ENCODE measurements around the gene ANXA11. TPM values are rescaled to one million over a fixed set of nuclear protein-coding genes. Genes with fewer than 3 reads are reported as not detected.
A peak's percentile ranks its signal among the peaks of the same experiment; 100 is the strongest.

ANXA11 gene
- total RNA-seq, 1 donor from 2014 or later: 122 TPM

GRCh38 chr10:80154978-80155695, 50.2 kb downstream of the ANXA11 start:
- Histone ChIP-seq H3K79me2 (ENCODE audit: insufficient read depth, low read length) (no peaks in the 10 kb centered on the region), H3K4me2 (ENCODE audit: low read length) (peak overlapping the region; percentile 64), H3K27ac (ENCODE audit: low read depth, low read length) (peak overlapping the region; percentile 82), H3K4me3 (ENCODE audit: insufficient read depth, low read depth, low read length) (peak overlapping the region; percentile 3), H4K20me1 (ENCODE audit: insufficient read depth, low read length) (peaks cover 13% of the 10 kb centered on the region), H2AFZ (ENCODE audit: low read depth, low read length) (no peak overlapping the region), H3K36me3 (ENCODE audit: insufficient read depth, low read length) (peaks cover 23% of the 10 kb centered on the region), H3K9me3 (ENCODE audit: insufficient read depth, low read depth, low read length) (no peaks in the 10 kb centered on the region), H3K4me1 (ENCODE audit: insufficient read depth, low read length) (peaks cover 48% of the 10 kb centered on the region), H3K27me3 (ENCODE audit: insufficient read depth, low read length) (no peaks in the 10 kb centered on the region), H3K9ac (ENCODE audit: low read length) (peak overlapping the region; percentile 68)
- Mint-ChIP-seq H3K36me3 (ENCODE audit: low read depth, unreplicated experiment) (peaks cover 38% of the 10 kb centered on the region), H3K27me3 (ENCODE audit: low read depth, unreplicated experiment) (no peaks in the 10 kb centered on the region), H3K4me1 (ENCODE audit: low read depth, unreplicated experiment) (peaks cover 52% of the 10 kb centered on the region), H3K4me3 (ENCODE audit: unreplicated experiment) (peak overlapping the region; percentile 36), H3K9me3 (ENCODE audit: unreplicated experiment) (no peaks in the 10 kb centered on the region), H3K27ac (ENCODE audit: unreplicated experiment) (peak overlapping the region; percentile 79)
- DNase-seq (ENCODE audit: low read depth) (peak; percentile 97), FAIRE-seq (peak; percentile 69)
- no peak for TF ChIP-seq CTCF (IDR thresholded peaks at IDR 0.05; ENCODE audit: insufficient read depth, low read depth, low read length)
- no peak for TF ChIP-seq EZH2 (IDR thresholded peaks at IDR 0.05; ENCODE audit: insufficient read depth, low read length)

- Mint-ChIP-seq H3K4me1 (ENCODE audit: low read depth, unreplicated experiment) (peaks cover 49% of the 10 kb centered on the region), H3K9me3 (ENCODE audit: unreplicated experiment) (no peaks in the 10 kb centered on the region), H3K36me3 (ENCODE audit: low read depth, unreplicated experiment) (peaks cover 38% of the 10 kb centered on the region), H3K4me3 (ENCODE audit: unreplicated experiment) (peak overlapping the region; percentile 36), H3K27me3 (ENCODE audit: low read depth, unreplicated experiment) (no peaks in the 10 kb centered on the region), H3K27ac (ENCODE audit: unreplicated experiment) (peak overlapping the region; percentile 73)
- TF ChIP-seq CTCF (IDR thresholded peaks at IDR 0.05; ENCODE audit: insufficient read depth, low read depth, low read length) (no peak), EZH2 (IDR thresholded peaks at IDR 0.05; ENCODE audit: insufficient read depth, low read length) (no peak)
- no peak overlapping the region for H3K4me3 ChIP-seq (ENCODE audit: insufficient read depth, low read depth, low read length)
- H3K9ac ChIP-seq (ENCODE audit: low read length): peak overlapping the region; percentile 68
- H4K20me1 ChIP-seq (ENCODE audit: insufficient read depth, low read length): peaks cover 9% of the 10 kb centered on the region
- no peaks in the 10 kb centered on the region for H3K9me3 ChIP-seq (ENCODE audit: insufficient read depth, low read depth, low read length)
- no peaks in the 10 kb centered on the region for H3K27me3 ChIP-seq (ENCODE audit: insufficient read depth, low read length)
- FAIRE-seq: no peak
- H2AFZ ChIP-seq (ENCODE audit: low read depth, low read length): no peak overlapping the region
- H3K4me1 ChIP-seq (ENCODE audit: insufficient read depth, low read length): peaks cover 48% of the 10 kb centered on the region
- DNase-seq (ENCODE audit: low read depth): no peak
- peak overlapping the region; percentile 82 for H3K27ac ChIP-seq (ENCODE audit: low read depth, low read length)
- H3K79me2 ChIP-seq (ENCODE audit: insufficient read depth, low read length): no peaks in the 10 kb centered on the region
- peak overlapping the region; percentile 64 for H3K4me2 ChIP-seq (ENCODE audit: low read length)
- H3K36me3 ChIP-seq (ENCODE audit: insufficient read depth, low read length): peaks cover 20% of the 10 kb centered on the region
Observed at GRCh38 chr10:80154626-80154977, 50.7 kb downstream of the ANXA11 start.

- peaks cover 16% of the 10 kb centered on the region for H3K36me3 ChIP-seq (ENCODE audit: insufficient read depth, low read length)
- H3K9ac ChIP-seq (ENCODE audit: low read length): no peak overlapping the region
- peaks cover 37% of the 10 kb centered on the region for H3K4me1 ChIP-seq (ENCODE audit: insufficient read depth, low read length)
- no peaks in the 10 kb centered on the region for H3K9me3 ChIP-seq (ENCODE audit: insufficient read depth, low read depth, low read length)
- no peak overlapping the region for H3K27ac ChIP-seq (ENCODE audit: low read depth, low read length)
- H3K27me3 ChIP-seq (ENCODE audit: insufficient read depth, low read length): no peaks in the 10 kb centered on the region
- no peak overlapping the region for H3K4me3 ChIP-seq (ENCODE audit: insufficient read depth, low read depth, low read length)
- Mint-ChIP-seq H3K36me3 (ENCODE audit: low read depth, unreplicated experiment) (peaks cover 31% of the 10 kb centered on the region), H3K4me1 (ENCODE audit: low read depth, unreplicated experiment) (peaks cover 38% of the 10 kb centered on the region), H3K9me3 (ENCODE audit: unreplicated experiment) (no peaks in the 10 kb centered on the region), H3K27me3 (ENCODE audit: low read depth, unreplicated experiment) (no peaks in the 10 kb centered on the region), H3K27ac (ENCODE audit: unreplicated experiment) (no peak overlapping the region), H3K4me3 (ENCODE audit: unreplicated experiment) (no peak overlapping the region)
- no peak overlapping the region for H2AFZ ChIP-seq (ENCODE audit: low read depth, low read length)
- H4K20me1 ChIP-seq (ENCODE audit: insufficient read depth, low read length): peaks cover 3% of the 10 kb centered on the region
- DNase-seq (ENCODE audit: low read depth) (no peak), FAIRE-seq (no peak)
- H3K4me2 ChIP-seq (ENCODE audit: low read length): no peak overlapping the region
- no peaks in the 10 kb centered on the region for H3K79me2 ChIP-seq (ENCODE audit: insufficient read depth, low read length)
- no peak for TF ChIP-seq EZH2 (IDR thresholded peaks at IDR 0.05; ENCODE audit: insufficient read depth, low read length)
- no peak for TF ChIP-seq CTCF (IDR thresholded peaks at IDR 0.05; ENCODE audit: insufficient read depth, low read depth, low read length)
Observed at GRCh38 chr10:80153460-80153859, 51.9 kb downstream of the ANXA11 start.

Measured in astrocyte (in vitro differentiated cells and primary cell).